Germinal center (tissue), 1 donor: ENCODE data around the gene KMT5C.

Experiments used
- DNase-seq: peaks from one replicate; pipeline ENCODE4 v3.0.0; 2012; ENCODE audit warnings: mixed read lengths, low spot score

Gene KMT5C

DNA sequence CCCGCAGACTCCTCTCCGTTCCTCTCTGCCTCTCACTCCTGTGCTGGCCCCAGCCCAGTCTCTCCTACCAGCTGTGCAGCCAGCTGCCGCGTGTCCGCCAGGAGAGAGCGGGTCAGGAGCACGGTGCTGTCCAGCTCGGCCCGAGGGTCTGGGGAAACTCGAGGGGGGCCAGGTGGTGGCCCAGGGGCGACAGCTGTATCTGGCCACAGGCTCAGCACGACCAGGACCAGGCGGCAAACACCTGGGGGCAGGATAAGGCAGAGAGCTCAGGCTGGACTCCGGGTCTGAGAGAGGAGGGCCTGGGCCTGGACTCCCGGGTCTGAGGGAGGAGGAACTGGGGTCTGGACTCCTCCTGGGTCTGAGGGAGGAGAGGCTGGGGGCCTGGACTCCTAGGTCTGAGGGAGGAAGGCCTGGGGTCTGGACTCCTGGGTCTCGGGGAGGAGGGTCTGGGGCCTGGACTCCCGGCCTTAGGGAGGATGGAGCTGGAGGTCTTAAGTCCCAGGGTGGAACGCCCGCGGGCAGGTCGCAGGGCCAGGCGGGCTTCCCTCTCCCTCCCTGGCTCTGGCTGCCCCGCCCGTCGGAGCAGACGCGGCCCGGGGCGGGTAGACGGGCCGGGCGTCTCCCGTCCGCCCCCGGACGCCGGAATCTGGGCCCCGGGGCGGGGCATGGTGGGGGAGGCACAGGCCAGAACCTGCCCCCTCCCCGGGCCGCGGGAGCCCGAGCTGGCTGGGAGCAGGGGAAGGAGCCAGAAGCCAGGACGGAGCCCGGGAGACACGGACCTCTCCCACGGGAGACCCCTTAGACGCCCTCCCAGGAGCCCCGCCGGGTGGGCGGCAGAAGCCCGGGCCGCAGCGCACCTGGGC is 29.3 kb downstream of the KMT5C start:
- DNase-seq = no peak

DNA sequence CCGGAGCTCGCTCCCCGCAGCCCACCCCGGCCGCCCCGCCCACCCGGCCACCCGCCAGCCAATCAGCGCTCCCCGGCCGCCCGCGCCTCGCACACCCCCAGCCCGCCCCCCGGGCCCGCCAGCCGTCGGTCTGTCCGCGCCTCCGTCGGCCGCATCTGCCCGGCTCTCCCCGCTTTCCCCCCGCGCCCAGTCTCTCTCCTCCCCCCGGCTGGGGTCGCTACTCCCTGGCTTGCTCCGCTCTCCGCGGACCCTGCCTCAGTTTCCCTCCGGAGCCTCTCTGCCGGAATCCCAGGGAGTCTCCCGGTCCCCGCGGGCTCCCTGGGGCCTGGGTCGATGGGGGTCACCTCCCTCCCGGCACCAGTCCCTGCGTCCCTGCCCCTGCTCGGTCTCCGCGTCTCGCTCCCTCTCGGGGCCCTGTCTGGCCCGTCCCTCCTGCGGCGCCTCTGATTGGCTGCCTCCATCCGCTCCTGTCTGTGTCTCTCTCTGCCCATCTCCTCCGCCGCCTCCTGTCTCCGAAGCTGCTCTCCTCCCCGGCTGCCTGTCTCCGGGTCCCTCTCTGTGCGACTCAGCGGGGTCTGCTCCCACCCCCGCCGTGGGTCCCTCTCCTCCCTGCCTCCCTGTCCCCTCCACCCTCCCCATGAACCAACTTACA is 30.1 kb downstream of the KMT5C start:
- DNase-seq = peak; percentile 45

DNA sequence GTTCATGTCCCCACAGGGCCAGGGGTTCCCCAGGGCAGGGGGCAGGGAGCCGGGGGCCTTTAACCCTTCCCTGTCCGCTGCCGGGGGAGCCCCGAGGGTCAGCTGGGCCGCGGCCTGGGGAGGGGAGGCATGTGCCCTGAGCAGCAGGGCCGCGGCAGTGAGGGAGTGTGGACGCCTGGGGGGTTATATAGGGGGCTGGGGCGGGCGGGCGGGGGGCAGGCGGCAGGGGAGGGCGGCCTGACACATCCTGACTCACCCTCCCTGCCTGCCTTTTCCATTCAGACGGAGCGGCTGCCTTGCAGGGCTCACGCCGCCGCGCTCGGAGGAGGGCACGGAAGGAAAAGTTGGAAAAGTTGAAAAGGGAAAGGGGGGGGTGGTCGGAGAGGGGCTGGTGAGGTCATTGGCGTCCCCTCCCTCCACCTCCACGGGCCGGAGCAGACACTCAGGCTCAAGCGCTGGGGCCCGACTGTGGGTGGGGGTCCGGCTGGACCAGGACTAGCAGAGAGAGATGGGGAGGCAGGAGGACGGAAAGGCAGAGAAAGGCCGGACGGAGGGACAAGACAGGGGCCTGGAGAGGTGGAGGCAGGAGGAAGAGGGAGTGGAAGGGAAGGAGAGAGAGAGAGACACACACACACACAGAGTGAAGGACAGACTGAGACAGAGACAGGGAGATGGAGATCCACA is 30.8 kb downstream of the KMT5C start, which contains the start of gene IL11:
TSS of gene IL11 (minus strand) at position 159 of the 684 bp plus-strand sequence. CDS start at position 6, 153 bp downstream.
- DNase-seq = no peak

DNA sequence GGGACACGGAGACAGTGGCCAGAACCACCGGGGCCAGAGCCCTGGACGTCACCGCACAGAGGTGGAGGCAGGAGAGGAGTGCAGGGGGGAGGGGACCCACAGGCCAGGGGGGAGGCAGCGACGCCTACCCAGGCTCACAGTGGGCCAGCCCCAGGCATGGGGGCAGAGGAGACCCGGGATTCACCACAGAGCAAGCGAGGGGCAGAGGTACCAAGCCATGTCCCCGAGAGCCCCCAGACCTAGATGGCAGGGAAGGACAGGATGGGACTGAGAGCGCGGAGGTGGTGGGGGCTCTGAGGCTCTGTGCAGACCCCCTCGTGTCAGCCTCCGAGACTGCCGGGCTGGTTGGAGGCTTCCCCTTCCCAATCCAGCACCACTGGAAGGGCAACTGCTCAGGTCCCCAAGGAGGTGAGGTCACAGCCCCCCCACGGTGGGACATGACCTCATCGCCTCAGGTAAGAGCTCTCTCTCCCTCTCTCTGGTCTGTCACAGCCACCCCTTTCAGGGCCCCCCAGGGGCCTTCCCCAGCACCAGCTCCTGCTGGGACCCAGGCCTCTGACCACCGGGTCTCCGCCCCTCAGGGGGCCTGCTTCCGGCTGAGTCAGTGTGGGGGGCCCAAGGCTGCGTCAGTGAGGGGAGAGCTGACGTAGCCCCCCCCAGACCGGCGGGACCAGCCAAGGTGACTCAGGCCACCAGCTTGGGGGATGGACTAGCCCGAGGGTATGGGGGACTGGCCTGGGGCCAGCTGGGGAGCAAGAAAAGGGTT is 32.8 kb downstream of the KMT5C start:
- no peak for DNase-seq

DNA sequence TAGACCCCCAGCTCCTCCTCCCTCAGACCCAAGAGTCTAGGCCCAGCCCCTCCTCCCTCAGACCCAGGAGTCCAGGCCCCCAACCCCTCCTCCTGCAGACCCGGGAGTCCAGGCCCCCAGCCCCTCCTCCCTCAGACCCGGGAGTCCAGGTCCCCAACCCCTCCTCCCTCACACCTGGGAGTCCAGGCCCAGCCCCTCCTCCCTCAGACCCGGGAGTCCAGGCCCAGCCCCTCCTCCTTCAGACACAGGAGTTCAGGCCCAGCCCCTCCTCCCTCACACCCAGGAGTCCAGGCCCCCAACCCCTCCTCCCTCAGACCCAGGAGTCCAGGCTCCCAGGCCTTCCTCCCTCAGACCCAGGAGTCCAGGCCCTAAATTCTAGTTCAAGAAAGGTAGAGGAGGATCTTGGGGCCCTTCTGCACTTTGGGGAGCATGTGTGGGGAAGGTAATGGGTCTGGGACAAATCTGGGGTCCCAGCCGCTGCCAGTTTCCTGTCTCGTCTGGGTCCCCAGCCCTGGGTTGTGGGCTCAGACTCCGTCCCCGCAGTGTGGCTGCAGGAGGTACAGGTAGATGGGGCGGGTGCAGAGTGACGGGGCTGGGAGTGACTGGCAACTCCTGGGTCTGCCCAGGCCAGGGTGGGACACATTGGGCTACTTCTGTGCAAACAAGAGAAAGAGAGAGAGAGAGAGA is 33.8 kb downstream of the KMT5C start:
- DNase-seq = no peak

DNA sequence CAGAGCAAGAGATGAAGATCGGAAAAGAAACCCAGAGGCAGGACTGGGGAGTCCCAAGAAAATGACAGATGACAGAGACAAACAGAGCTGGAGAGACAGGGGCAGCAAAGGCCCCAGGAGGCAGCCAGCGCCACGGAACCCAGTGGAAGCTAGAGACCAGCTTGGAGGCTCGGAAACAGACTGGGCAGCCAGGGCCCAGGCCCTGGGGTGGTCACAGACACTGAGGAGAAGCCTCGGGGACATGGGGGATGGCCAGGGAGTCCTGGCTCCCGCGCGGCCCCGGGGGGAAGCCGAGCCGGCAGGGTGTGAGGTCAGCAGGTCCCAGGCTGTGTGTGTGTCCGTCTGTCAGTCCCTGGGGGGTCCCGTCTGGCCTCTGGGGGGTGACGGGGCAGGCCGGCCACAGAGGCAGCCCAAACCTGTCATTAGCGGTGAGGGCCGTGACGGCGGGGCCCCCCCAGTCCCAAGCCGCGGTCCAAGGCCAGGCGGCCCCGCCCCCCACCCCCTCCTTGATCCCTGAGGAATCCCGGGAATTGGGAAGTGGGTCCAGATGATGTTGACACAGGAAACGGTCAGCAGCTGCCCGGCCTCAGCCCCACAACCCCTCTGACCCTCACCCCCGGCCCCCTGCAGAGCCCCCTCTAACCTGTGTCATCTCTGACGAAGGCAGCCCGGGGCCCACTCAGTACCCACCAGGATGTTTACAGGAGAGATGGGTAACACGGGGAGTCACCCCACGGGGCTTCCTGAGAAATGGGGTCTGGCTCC is 34.5 kb downstream of the KMT5C start:
- no peak for DNase-seq

DNA sequence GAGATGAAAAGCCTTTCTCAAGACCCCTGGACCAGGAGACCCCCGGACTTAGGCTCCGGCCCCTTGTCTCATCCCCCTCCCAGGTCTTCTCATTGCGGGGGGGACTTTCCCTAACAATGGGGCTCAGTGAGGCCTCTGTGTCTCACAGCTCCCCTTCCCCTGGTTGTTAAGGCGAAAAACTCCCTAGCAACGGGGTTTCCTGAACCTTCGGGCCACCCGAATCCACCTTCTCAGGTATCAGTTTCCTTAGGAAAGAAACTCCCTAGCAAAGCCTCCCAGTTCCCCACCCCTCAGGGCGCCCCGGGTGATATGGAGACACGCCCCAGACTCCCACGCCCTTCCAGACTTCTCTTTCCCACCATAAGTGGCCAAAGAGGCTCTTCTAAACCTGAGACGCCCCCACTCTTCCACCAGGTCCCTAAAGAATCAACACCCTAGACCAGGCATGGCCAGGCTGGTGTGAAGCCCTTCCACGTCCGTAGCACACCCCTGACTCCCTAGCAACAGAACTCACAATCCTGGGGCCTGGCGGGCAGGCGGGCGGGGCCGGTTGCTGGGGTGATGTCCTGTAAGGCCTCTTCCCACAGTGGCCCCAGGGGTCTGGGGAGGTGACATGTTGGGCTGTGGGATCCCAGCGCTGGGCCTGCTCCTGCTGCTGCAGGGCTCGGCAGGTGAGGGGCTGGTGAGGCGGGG is 36.7 kb downstream of the KMT5C start, which contains the start of gene TMEM190:
TSS of gene TMEM190 (plus strand) at position 586 of the 693 bp plus-strand sequence. CDS start at position 614, 28 bp downstream.
- DNase-seq = no peak

DNA sequence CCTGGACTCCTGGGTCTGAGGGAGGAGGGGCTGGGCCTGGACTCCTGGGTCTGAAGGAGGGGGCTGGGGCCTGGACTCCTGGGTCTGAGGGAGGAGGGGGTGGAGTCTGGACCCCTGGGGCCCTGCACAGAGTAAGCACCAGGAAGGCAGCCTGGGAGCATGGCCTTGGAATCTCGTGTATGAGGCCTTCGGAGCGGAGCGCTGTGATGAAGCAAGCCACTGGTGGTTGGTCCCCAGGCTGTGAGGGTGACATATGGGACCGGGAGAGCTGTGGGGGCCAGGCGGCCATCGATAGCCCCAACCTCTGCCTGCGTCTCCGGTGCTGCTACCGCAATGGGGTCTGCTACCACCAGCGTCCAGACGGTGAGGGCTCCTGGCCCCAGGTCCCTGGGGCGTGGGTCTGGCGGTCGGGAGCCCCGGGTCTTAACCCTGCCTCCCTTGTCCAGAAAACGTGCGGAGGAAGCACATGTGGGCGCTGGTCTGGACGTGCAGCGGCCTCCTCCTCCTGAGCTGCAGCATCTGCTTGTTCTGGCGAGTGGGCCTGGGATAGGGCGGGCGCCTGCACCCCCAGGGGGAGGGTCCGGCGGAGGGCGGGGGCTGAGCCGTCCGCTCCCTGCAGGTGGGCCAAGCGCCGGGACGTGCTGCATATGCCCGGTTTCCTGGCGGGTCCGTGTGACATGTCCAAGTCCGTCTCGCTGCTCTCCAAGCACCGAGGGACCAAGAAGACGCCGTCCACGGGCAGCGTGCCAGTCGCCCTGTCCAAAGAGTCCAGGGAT is 37.9 kb downstream of the KMT5C start:
- DNase-seq = no peak

DNA sequence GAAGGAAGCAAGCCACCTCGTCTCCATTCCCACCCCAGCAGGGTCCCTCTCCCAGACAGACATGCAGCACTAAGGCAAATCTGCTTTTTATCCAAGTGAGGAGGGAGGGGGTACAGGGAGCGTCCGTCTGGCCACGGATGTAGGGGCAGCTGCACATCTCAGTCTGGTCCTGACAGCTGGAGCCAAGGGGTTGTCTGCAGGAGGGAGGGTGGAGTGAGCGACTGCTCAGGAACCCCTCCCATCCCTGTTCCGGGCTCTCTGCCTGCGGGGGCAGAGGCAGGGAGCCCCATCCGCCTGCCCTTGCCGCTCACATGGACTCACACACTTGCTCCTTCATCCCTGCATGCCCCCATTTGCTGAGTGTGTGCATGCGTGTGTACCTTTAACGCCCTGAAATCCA is 39.5 kb downstream of the KMT5C start:
- DNase-seq = no peak

DNA sequence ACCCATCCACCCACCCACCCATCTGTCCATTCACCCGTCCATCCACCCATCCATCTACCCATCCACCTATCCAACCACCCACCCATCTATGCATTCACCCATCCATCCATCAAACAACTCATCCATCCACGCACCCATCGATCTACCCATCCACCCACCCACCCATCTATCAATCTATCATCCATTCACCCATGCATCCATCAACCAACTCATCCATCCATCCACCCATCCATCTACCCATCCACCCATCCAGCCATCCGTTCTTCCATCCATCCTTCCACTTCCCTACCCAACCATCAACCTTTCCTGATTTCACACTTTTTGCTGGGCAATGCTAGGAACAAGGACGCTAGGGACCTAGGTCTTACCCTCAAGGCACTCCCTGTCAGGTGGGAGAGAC is 42.3 kb downstream of the KMT5C start:
- no peak for DNase-seq

DNA sequence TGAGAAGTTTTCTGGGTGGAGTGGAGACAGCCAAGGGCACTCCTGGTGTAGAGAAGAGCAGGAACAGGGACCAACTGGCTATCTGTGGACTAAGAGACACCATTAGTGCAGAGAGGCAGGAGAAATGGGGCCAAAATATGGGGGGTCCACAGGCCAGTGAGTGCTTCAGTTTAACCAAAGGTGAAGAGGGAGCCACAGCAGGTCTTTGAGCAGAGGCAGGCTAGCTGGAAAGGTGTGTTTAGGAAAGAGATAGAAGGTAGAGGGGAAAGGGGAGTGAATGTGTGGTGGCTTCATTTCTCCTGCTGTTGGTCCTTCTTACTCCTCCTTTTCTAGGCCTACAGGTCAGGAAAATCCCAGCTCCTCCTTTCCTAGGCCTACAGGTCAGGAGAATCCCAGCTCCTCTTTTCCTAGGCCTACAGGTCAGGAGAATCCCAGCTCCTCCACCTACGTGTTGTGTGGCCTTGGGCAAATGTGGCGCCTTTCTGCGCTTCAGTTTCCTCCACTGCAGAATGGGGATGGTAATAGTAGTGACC is 42.9 kb downstream of the KMT5C start:
- DNase-seq = no peak

DNA sequence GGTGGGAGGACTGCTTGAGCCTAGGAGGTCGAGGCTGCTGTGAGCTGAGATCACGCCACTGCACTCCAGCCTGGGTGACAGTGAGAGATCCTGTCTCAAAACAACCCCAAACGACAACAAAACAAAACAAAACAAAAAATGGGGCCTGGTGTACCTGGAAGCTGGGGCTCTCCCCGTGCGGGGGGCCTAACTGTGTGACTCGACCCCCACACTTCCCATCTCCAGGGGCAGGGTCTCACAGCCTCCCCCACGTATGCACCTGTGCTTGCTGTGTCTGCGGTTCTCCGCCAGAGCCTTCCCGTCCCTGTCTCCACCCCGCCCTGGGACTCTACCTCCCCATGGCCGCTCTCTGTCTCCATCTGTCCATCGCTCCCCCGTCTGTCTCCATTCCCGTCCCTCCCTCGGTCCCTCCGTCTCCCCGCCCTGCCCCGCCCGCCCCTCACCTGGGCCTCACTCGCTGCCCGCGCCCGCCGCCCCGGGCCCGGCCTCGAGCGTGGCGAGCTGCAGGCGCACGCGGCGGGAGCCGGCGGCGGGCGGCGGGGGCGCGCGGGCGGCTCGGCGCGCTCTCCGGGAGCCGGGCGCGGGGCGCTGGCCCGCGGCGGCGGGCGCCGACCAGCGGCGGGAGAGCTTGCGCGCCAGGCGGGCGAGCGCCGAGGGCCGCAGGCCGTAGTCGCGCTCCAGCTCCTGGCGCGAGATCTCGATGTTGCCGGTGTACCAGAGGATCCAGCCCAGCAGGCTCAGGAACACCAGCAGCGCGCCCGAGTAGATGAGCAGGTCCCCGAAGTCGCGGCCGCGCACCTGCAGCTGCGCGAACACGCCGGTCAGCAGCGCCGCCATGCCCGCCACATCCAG is 43.8 kb downstream of the KMT5C start:
- peak; percentile 67 for DNase-seq

DNA sequence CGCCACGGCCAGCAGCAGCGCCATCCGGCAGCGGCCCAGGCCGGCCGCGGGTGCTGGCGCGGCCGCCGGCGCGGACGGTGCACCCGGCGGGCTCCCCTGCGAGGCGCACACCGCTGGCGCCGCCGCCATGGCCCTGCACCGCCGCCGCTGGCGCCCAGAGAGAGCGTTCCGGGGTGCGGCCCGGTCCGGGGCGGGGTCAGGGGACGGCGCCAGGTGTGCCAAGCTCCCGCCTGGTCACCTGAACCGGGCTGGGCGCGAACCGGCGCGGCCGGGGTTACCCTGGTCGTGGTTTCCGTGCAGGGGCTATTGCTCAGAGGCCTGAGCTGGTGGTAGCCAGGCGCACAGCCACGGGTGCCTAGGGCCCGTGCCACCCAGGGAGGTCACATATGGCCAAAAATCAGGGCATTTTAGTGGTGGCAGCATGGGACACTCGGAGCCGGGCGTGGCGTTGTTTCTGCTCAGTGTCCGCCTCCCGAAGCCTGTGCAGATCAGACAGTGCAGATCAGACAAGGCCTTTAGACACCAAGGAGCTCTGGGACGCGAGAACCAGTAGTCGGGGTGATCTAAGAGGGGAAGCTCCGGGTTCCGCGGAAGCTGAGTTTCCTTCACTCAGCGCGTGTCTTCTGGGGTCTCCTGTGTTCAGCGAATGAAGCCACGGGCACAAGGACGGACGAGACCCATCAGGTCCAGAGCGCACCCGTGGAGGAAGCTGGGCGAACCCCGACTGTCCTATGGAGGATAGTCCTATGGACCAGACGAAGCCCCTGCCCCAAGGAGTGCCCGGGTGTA is 44.6 kb downstream of the KMT5C start, which contains the start of gene TMEM238:
TSS of gene TMEM238 (minus strand) at position 162 of the 789 bp plus-strand sequence. CDS start at position 129, 33 bp downstream.
- DNase-seq = peak; percentile 54

DNA sequence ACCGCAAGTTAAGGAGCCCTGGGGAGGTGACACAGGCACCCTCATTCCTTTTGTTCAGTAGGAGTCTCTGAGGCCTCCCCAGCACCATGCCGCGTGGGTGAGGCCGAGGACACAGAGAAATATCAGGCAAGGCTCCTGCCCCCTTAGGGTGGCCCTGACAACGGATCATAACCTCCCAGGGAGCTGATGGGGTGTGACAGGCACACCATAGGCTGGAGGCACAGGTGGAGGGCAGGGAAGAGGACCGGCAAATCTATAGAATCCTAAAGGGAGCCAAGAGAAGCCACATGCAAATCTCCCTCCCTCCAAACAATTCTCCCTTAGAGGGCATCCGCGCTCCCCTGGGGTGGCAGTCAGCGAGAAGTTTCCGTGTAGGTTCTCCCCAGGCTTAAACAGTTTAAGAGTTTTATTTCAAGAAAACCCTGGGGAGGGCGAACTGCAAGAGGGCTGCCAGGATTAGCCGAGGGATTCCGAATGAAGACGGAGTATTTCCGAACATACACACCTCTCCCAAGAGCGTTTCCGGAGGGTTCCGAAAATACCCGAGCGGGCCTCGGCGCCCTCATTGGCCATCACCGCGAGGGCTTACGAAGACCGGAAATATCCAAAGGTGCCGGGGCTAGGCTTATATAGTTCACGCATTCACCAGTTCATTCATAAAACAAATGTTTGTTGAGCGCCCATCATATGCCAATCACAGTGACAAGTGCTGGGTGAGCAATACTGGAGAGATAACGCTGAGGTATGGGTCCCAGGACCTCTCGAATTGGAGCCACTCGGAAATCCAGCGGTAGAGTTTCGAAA is 45.4 kb downstream of the KMT5C start:
- DNase-seq = peak; percentile 86

DNA sequence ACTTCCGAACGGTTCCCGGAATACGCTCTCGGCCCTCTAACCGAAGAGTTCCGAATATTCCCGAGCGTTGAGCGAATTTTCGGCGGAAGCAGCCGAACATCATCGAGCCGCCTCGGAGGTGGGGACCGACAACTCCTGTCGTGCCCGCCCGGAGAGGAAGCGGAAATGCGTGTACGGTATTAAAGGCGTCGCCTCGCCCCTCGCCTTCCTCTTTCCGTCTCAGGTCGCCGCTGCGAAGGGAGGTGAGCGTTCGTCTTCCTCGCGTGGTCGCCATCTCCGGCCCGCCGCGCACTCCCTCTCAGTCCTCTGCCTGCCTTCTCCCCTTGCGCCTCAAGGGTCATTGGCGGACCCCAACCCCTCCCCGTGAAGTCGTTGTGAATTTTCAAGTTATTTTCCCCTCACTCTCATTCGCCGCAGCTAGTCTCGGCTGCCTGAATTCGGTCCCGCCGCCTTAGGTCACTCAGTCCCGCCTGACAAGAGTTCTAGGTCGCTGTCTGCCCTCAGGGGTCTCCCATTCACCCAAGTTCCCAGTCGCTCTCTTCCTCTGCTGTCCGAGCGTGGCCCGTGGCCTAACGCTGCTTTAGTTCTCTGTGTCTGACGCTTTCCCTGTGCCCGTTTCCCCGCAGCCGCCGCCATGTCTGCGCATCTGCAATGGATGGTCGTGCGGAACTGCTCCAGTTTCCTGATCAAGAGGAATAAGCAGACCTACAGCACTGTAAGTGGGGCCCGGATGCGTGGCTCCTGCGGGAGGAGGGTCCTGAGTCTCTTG is 46.2 kb downstream of the KMT5C start, which contains the start of gene RPL28:
TSS of gene RPL28 (plus strand) at position 209 of the 769 bp plus-strand sequence. CDS start at position 635, 426 bp downstream.
- DNase-seq = peak; percentile 93
